ENCODE measurements around the gene HIRA.

DNA sequence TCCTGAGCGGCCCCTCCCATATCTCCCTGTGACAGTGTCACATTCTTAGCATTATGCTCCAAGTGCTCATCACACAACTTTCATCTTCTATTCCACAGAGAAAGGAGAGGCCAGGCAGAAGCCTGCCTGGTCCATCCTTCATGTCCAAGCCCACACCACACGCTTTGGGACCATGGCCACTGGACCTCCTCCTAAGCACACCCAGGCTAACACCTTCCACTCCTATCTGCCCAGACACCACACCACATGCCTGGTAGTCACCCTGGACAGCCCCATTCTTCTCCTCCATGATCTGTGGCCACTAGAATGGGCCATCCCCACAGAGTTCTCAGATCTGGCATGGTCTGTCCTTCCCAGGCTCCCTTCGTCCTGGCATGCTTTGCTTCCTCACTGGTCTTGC, 55.3 kb downstream of the HIRA start:
- TF ChIP-seq, protein P1, sequence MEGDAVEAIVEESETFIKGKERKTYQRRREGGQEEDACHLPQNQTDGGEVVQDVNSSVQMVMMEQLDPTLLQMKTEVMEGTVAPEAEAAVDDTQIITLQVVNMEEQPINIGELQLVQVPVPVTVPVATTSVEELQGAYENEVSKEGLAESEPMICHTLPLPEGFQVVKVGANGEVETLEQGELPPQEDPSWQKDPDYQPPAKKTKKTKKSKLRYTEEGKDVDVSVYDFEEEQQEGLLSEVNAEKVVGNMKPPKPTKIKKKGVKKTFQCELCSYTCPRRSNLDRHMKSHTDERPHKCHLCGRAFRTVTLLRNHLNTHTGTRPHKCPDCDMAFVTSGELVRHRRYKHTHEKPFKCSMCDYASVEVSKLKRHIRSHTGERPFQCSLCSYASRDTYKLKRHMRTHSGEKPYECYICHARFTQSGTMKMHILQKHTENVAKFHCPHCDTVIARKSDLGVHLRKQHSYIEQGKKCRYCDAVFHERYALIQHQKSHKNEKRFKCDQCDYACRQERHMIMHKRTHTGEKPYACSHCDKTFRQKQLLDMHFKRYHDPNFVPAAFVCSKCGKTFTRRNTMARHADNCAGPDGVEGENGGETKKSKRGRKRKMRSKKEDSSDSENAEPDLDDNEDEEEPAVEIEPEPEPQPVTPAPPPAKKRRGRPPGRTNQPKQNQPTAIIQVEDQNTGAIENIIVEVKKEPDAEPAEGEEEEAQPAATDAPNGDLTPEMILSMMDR (IDR thresholded peaks at IDR 0.05; ENCODE audit: low read depth, low read length): no peak
- TF ChIP-seq EZH2phosphoT487 (IDR thresholded peaks at IDR 0.05; ENCODE audit: low read depth): no peak
